SK-N-SH (cell line): ENCODE measurements around the gene FAM180B. TPM values are rescaled to one million over a fixed set of nuclear protein-coding genes. Genes with fewer than 3 reads are reported as not detected.

Experiments used
- CTCF ChIA-PET: fragments of 300-600, 350-600 bp; formaldehyde crosslinking; extraction: SDS; loops from one replicate; lab custom pipeline; 2021; lab: Yijun Ruan, JAX
- POLR2A ChIA-PET: fragments of 350-600 bp; sonication (Branson Sonifier 250); formaldehyde crosslinking; extraction: SDS; loops from one replicate; lab custom pipeline; 2020; ENCODE audit warnings: antibody characterized with exemption, inconsistent platforms; lab: Yijun Ruan, JAX
- DNase-seq: peaks from one replicate; pipeline ENCODE4 v3.0.0; 2012
- H2AFZ ChIP-seq: fragments of 200-600 bp; sonication (generic); 2 replicates; pipeline ENCODE4 v1.8.1; 2016; ENCODE audit warnings: antibody characterized with exemption, mild to moderate bottlenecking, low read depth
- H3F3A ChIP-seq: fragments of 200-600 bp; sonication (generic); replicated peaks from 2 replicates; pipeline ENCODE3; 2016; ENCODE audit warnings: antibody characterized with exemption, mild to moderate bottlenecking; ENCODE audit not compliant: insufficient read depth
- H3K27ac ChIP-seq, 2 experiments: fragments of 200-500 bp in 1 of 2; fragments of 200-600 bp in 1 of 2; sonication (Bioruptor generic) in 1 of 2; sonication (generic), shearing (Covaris generic) in 1 of 2; 2 replicates each; pipeline versions ENCODE4 v1.5.1 to v1.6.1; 2014 to 2016; ENCODE audit warnings: low read depth in 2 of 2, inconsistent platforms in 1 of 2, low read length in 1 of 2, mild to moderate bottlenecking in 1 of 2, mixed read lengths in 1 of 2
- H3K27me3 ChIP-seq: fragments of 200-600 bp; sonication (generic), shearing (Covaris generic); 2 replicates; pipeline ENCODE4 v1.6.1; 2016; ENCODE audit warnings: mixed run types; ENCODE audit not compliant: insufficient read depth
- H3K36me3 ChIP-seq, 2 experiments: fragments of 200-500 bp in 1 of 2; fragments of 200-600 bp in 1 of 2; sonication (Bioruptor generic) in 1 of 2; sonication (generic) in 1 of 2; replicated peaks in 1 of 2; 2 replicates each; pipeline versions ENCODE3 to v1.5.1; 2014 to 2016; ENCODE audit warnings: low read length in 1 of 2, mild to moderate bottlenecking in 1 of 2; ENCODE audit not compliant: insufficient read depth in 2 of 2, control insufficient read depth in 1 of 2
- H3K4me1 ChIP-seq, 2 experiments: fragments of 200-500 bp in 1 of 2; fragments of 200-600 bp in 1 of 2; sonication (Bioruptor generic) in 1 of 2; sonication (generic), shearing (Covaris generic) in 1 of 2; 2 replicates each; pipeline versions ENCODE4 v1.5.1 to v1.6.1; 2014 to 2016; ENCODE audit warnings: low read depth in 1 of 2, low read length in 1 of 2, mixed run types in 1 of 2; ENCODE audit not compliant: insufficient read depth in 2 of 2, control insufficient read depth in 1 of 2
- H3K4me2 ChIP-seq: fragments of 200-600 bp; sonication (generic), shearing (Covaris generic); 2 replicates; pipeline ENCODE4 v1.6.1; 2017; ENCODE audit warnings: mixed run types
- H3K4me3 ChIP-seq, 2 experiments: fragments of 200-500 bp in 1 of 2; fragments of 200-600 bp in 1 of 2; sonication (Bioruptor generic) in 1 of 2; sonication (generic), shearing (Covaris generic) in 1 of 2; 2 replicates each; pipeline versions ENCODE4 v1.5.1 to v1.8.1; 2014 to 2016; ENCODE audit warnings: low read depth in 2 of 2, inconsistent platforms in 1 of 2, low read length in 1 of 2, mild to moderate bottlenecking in 1 of 2, mixed read lengths in 1 of 2, moderate library complexity in 1 of 2
- H3K79me2 ChIP-seq: fragments of 200-600 bp; sonication (generic); 2 replicates; pipeline ENCODE4 v1.8.1; 2017; ENCODE audit warnings: mild to moderate bottlenecking; ENCODE audit not compliant: insufficient read depth
- H3K9ac ChIP-seq: fragments of 200-600 bp; sonication (generic); 2 replicates; pipeline ENCODE4 v1.6.1; 2017; ENCODE audit warnings: mixed run types
- H3K9me2 ChIP-seq: fragments of 200-600 bp; sonication (generic); 2 replicates; pipeline ENCODE4 v1.6.1; 2017; ENCODE audit warnings: mixed run types
- H3K9me3 ChIP-seq: fragments of 200-600 bp; sonication (generic); 2 replicates; pipeline ENCODE4 v1.6.1; 2017; ENCODE audit warnings: mixed run types, mild to moderate bottlenecking, moderate library complexity
- H4K20me1 ChIP-seq: fragments of 200-600 bp; sonication (generic); 2 replicates; pipeline ENCODE4 v1.6.1; 2017; ENCODE audit warnings: mild to moderate bottlenecking, mixed run types; ENCODE audit not compliant: insufficient read depth
- FOSL2 ChIP-seq: IDR thresholded peaks from 2 replicates; pipeline ENCODE4 v1.4.0; 2012; ENCODE audit warnings: low read depth, mild to moderate bottlenecking, moderate library complexity, borderline replicate concordance
- GABPA ChIP-seq: IDR thresholded peaks from 2 replicates; pipeline ENCODE4 v1.4.0; 2012; ENCODE audit warnings: low read depth, mild to moderate bottlenecking
- IRF3 ChIP-seq: fragments of 150-350 bp; IDR thresholded peaks from 2 replicates; pipeline ENCODE4 v1.6.1; 2016; ENCODE audit warnings: mild to moderate bottlenecking, low read depth, low read length
- MAX ChIP-seq: IDR thresholded peaks from 2 replicates; pipeline ENCODE4 v1.4.0; 2012; ENCODE audit warnings: low read depth
- MXI1 ChIP-seq: IDR thresholded peaks from 2 replicates; pipeline ENCODE4 v1.6.1; 2012; ENCODE audit warnings: mild to moderate bottlenecking, low read depth, low read length, improper control_type of control experiment
- POLR2AphosphoS5 ChIP-seq: IDR thresholded peaks from 2 replicates; pipeline ENCODE4 v1.6.1; 2012; ENCODE audit warnings: low read depth, low read length
- RAD21 ChIP-seq: IDR thresholded peaks from 2 replicates; pipeline ENCODE4 v1.6.1; 2012; ENCODE audit warnings: mild to moderate bottlenecking, low read length
- SMC3 ChIP-seq: IDR thresholded peaks from 2 replicates; pipeline ENCODE4 v1.6.1; 2012; ENCODE audit warnings: low read depth, low read length, improper control_type of control experiment
- TCF12 ChIP-seq: IDR thresholded peaks from 2 replicates; pipeline ENCODE4 v1.4.0; 2012
- TEAD4 ChIP-seq: IDR thresholded peaks from 2 replicates; pipeline ENCODE4 v1.4.0; 2012; ENCODE audit warnings: mild to moderate bottlenecking, borderline replicate concordance; ENCODE audit not compliant: insufficient read depth
- WGBS: methylation state at CpG from one replicate; pipeline ENCODE4 v1.1.6; 2017; ENCODE audit warnings: low lambda C conversion rate; 5-methylcytosine and 5-hydroxymethylcytosine counted together
- polyA plus RNA-seq, 3 experiments: library from polyadenylated mRNA; depleted of rRNA; stranded (reverse); fragments of >200 nt; gene quantifications; 2 replicates each; pipeline ENCODE4 v1.2.3, GENCODE V29; 2012
- TF ChIP-seq, protein P1 (sequence below): fragments of 200-600 bp; sonication (generic); IDR thresholded peaks from 2 replicates; pipeline ENCODE4 v1.6.1; 2017; ENCODE audit warnings: antibody characterized with exemption, mild to moderate bottlenecking, moderate library complexity
- TF ChIP-seq, protein P2 (sequence below): fragments of 150-350 bp; IDR thresholded peaks from 2 replicates; pipeline ENCODE4 v1.6.1; 2017; ENCODE audit warnings: antibody characterized with exemption, low read length, low read depth, borderline replicate concordance
- TF ChIP-seq, protein P3 (sequence below): IDR thresholded peaks from 2 replicates; pipeline ENCODE4 v1.4.0; 2012; ENCODE audit warnings: low read depth, borderline replicate concordance

The FAM180B gene
- polyA plus RNA-seq, 1 of the 3 experiments (the other 2 are of a cell fraction): not detected

- TF ChIP-seq, protein P1, sequence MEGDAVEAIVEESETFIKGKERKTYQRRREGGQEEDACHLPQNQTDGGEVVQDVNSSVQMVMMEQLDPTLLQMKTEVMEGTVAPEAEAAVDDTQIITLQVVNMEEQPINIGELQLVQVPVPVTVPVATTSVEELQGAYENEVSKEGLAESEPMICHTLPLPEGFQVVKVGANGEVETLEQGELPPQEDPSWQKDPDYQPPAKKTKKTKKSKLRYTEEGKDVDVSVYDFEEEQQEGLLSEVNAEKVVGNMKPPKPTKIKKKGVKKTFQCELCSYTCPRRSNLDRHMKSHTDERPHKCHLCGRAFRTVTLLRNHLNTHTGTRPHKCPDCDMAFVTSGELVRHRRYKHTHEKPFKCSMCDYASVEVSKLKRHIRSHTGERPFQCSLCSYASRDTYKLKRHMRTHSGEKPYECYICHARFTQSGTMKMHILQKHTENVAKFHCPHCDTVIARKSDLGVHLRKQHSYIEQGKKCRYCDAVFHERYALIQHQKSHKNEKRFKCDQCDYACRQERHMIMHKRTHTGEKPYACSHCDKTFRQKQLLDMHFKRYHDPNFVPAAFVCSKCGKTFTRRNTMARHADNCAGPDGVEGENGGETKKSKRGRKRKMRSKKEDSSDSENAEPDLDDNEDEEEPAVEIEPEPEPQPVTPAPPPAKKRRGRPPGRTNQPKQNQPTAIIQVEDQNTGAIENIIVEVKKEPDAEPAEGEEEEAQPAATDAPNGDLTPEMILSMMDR: no peak
- TF ChIP-seq, protein P2, sequence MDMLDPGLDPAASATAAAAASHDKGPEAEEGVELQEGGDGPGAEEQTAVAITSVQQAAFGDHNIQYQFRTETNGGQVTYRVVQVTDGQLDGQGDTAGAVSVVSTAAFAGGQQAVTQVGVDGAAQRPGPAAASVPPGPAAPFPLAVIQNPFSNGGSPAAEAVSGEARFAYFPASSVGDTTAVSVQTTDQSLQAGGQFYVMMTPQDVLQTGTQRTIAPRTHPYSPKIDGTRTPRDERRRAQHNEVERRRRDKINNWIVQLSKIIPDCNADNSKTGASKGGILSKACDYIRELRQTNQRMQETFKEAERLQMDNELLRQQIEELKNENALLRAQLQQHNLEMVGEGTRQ: no peak
- TF ChIP-seq RAD21: no peak
- no peak for TF ChIP-seq FOSL2
- TF ChIP-seq, protein P3, sequence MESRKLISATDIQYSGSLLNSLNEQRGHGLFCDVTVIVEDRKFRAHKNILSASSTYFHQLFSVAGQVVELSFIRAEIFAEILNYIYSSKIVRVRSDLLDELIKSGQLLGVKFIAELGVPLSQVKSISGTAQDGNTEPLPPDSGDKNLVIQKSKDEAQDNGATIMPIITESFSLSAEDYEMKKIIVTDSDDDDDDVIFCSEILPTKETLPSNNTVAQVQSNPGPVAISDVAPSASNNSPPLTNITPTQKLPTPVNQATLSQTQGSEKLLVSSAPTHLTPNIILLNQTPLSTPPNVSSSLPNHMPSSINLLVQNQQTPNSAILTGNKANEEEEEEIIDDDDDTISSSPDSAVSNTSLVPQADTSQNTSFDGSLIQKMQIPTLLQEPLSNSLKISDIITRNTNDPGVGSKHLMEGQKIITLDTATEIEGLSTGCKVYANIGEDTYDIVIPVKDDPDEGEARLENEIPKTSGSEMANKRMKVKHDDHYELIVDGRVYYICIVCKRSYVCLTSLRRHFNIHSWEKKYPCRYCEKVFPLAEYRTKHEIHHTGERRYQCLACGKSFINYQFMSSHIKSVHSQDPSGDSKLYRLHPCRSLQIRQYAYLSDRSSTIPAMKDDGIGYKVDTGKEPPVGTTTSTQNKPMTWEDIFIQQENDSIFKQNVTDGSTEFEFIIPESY: 0 out of 2 replicates have a peak, but pooled peaks have one; percentile 59
- TF ChIP-seq GABPA: peak; percentile 100
- peak; percentile 52; the same call in 1 of the 2 replicates for TF ChIP-seq TCF12
Measured at GRCh38 chr11:47578524-47579494, 7.7 kb upstream of the FAM180B start, which contains the start of the genes KBTBD4 and NDUFS3 (continued).

GRCh38 chr11:47583844-47584243 is 2.6 kb upstream of the FAM180B start:
- CTCF ChIA-PET: no interaction called here
- H3K4me2 ChIP-seq: no peak overlapping the region
- peaks cover 24% of the 10 kb centered on the region for H3K79me2 ChIP-seq
- H3K9me3 ChIP-seq: no peaks in the 10 kb centered on the region
- POLR2A ChIA-PET: no interaction called here
- H3K9ac ChIP-seq: no peak overlapping the region
- peaks cover 34 to 38% of the 10 kb centered on the region in 2 experiments for H3K36me3 ChIP-seq
- WGBS: 93% methylated on average over 5 of the region's 5 CpGs
- H3K4me3 ChIP-seq: no peak overlapping the region
- no peak for TF ChIP-seq POLR2AphosphoS5
- TF ChIP-seq, protein P3: no peak
- no peak for TF ChIP-seq TEAD4
- no peak for TF ChIP-seq FOSL2
- TF ChIP-seq IRF3: no peak
- no peak for TF ChIP-seq MXI1
- no peak for TF ChIP-seq MAX
- no peak for TF ChIP-seq SMC3
- no peaks in the 10 kb centered on the region for H3F3A ChIP-seq
- DNase-seq: no peak
- H3K4me1 ChIP-seq: peaks cover 0 to 9% of the 10 kb centered on the region in 2 experiments; a peak in 3 of 4 replicates
- H3K27me3 ChIP-seq: no peaks in the 10 kb centered on the region
- H2AFZ ChIP-seq: no peak overlapping the region
- no peaks in the 10 kb centered on the region for H3K9me2 ChIP-seq
- no peak overlapping the region for H3K27ac ChIP-seq
- H4K20me1 ChIP-seq: no peaks in the 10 kb centered on the region
